Subcutaneous abdominal adipose tissue (tissue), 5 donors: ENCODE data around the gene SIM2.

Experiments
- H3K27ac ChIP-seq: one replicate; pipeline ENCODE4 v1.7.0; 2013; ENCODE audit warnings: low read depth, mild to moderate bottlenecking, inconsistent platforms, low read length, moderate library complexity
- H3K27me3 ChIP-seq, 5 donors: one replicate each; pipeline ENCODE4 v1.7.0; 2013; ENCODE audit warnings: low read length in 5 of 5, inconsistent platforms in 1 of 5; ENCODE audit not compliant: control insufficient read depth in 5 of 5, insufficient read depth in 4 of 5
- H3K36me3 ChIP-seq, 5 donors: one replicate each; pipeline ENCODE4 v1.7.0; 2013; ENCODE audit warnings: low read length in 5 of 5; ENCODE audit not compliant: control insufficient read depth in 5 of 5, insufficient read depth in 5 of 5
- H3K4me1 ChIP-seq, 5 donors: one replicate each; pipeline ENCODE4 v1.7.0; 2013; ENCODE audit warnings: low read length in 5 of 5, mild to moderate bottlenecking in 3 of 5, moderate library complexity in 1 of 5; ENCODE audit not compliant: control insufficient read depth in 5 of 5, insufficient read depth in 5 of 5
- H3K4me3 ChIP-seq, 5 donors: one replicate each; pipeline ENCODE4 v1.7.0; 2013; ENCODE audit warnings: low read length in 5 of 5, low read depth in 1 of 5
- H3K9ac ChIP-seq, 5 donors: one replicate each; pipeline ENCODE4 v1.7.0; 2013; ENCODE audit warnings: low read length in 5 of 5, mild to moderate bottlenecking in 4 of 5, moderate library complexity in 3 of 5
- H3K9me3 ChIP-seq, 5 donors: one replicate each; pipeline ENCODE4 v1.7.0; 2013; ENCODE audit warnings: low read length in 5 of 5; ENCODE audit not compliant: control insufficient read depth in 5 of 5
- donor health status: healthy.
- donor health status: healthy.
- donor health status: healthy.
- donor health status: healthy.
- donor health status: healthy.

The SIM2 gene

GRCh38 chr21:36710729-36711048 is 11.8 kb downstream of the SIM2 start:
- no peaks in the 10 kb centered on the region for H3K9me3 ChIP-seq
- no peak overlapping the region for H3K9ac ChIP-seq
- peaks cover 0 to 43% (median 16%) of the 10 kb centered on the region in 5 donors for H3K4me1 ChIP-seq
- H3K27me3 ChIP-seq: peaks cover 34 to 63% (median 51%) of the 10 kb centered on the region in 5 donors
- H3K27ac ChIP-seq: no peak overlapping the region
- no peak overlapping the region for H3K4me3 ChIP-seq
- H3K36me3 ChIP-seq: no peaks in the 10 kb centered on the region

DNA sequence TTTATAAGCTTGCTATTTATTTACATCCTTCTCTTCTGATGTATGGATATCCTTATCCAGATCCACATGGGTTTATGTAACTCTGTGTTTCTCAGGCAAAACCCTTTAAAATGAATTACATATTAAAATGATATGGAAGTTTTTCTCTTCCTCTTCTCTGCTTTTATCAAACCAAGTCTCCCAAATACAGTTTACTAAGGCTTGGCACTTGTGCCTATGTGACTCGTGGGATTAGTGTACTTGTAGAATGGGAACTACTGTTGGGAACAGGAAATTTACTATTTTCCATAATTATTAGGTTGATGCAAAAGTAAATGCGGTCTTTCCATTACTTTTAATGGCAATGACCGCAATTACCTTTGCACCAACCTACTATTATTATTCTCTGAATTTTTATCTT is 14.8 kb downstream of the SIM2 start:
- H3K27me3 ChIP-seq: peaks cover 12 to 40% (median 22%) of the 10 kb centered on the region in 5 donors
- H3K36me3 ChIP-seq: no peaks in the 10 kb centered on the region
- no peaks in the 10 kb centered on the region for H3K9me3 ChIP-seq
- H3K4me1 ChIP-seq: peaks cover 0 to 21% (median 9%) of the 10 kb centered on the region in 5 donors
- no peak overlapping the region for H3K4me3 ChIP-seq
- H3K9ac ChIP-seq: no peak overlapping the region
- no peak overlapping the region for H3K27ac ChIP-seq

- Histone ChIP-seq H3K4me1 (no peaks in the 10 kb centered on the region), H3K9ac (no peak overlapping the region), H3K27ac (no peak overlapping the region), H3K36me3 (no peaks in the 10 kb centered on the region), H3K27me3 (peaks cover 0 to 37% (median 13%) of the 10 kb centered on the region in 5 donors), H3K4me3 (no peak overlapping the region), H3K9me3 (no peaks in the 10 kb centered on the region)
These were observed 17.5 kb downstream of the SIM2 start for GRCh38 chr21:36716387-36716786.

GRCh38 chr21:36716836-36717235 is 17.9 kb downstream of the SIM2 start:
- Histone ChIP-seq H3K27ac (no peak overlapping the region), H3K36me3 (no peaks in the 10 kb centered on the region), H3K27me3 (peaks cover 0 to 40% (median 13%) of the 10 kb centered on the region in 5 donors), H3K9me3 (no peaks in the 10 kb centered on the region), H3K4me1 (no peaks in the 10 kb centered on the region), H3K9ac (no peak overlapping the region), H3K4me3 (no peak overlapping the region)

- H3K36me3 ChIP-seq: no peaks in the 10 kb centered on the region
- H3K27ac ChIP-seq: no peak overlapping the region
- H3K9me3 ChIP-seq: no peaks in the 10 kb centered on the region
- no peak overlapping the region for H3K9ac ChIP-seq
- H3K27me3 ChIP-seq: peaks cover 0 to 36% (median 17%) of the 10 kb centered on the region in 5 donors
- no peaks in the 10 kb centered on the region for H3K4me1 ChIP-seq
- no peak overlapping the region for H3K4me3 ChIP-seq
These were observed 19.1 kb downstream of the SIM2 start for GRCh38 chr21:36717976-36718375.

GRCh38 chr21:36718951-36719501 is 20.1 kb downstream of the SIM2 start:
- H3K36me3 ChIP-seq: no peaks in the 10 kb centered on the region
- no peaks in the 10 kb centered on the region for H3K9me3 ChIP-seq
- no peak overlapping the region for H3K27ac ChIP-seq
- peaks cover 0 to 38% (median 25%) of the 10 kb centered on the region in 5 donors for H3K27me3 ChIP-seq
- no peak overlapping the region for H3K4me3 ChIP-seq
- H3K9ac ChIP-seq: no peak overlapping the region
- no peaks in the 10 kb centered on the region for H3K4me1 ChIP-seq

DNA sequence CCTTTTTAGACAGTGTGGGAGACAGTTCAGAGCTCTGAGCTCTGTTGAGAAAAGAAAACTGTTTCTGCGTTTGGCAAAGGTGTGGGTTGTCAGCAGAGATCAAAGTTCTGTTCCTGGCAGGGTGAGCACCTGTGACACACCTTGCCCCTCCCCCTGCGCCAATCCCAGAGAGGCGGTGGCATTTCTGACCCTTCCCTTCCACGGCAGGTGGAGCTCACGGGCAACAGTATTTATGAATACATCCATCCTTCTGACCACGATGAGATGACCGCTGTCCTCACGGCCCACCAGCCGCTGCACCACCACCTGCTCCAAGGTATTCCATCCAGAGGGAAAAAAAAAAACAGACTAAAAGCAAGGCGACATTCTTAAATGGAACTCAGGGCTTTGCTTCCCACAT is 20.7 kb downstream of the SIM2 start:
- Histone ChIP-seq H3K9ac (no peak overlapping the region), H3K4me3 (no peak overlapping the region), H3K9me3 (no peaks in the 10 kb centered on the region), H3K36me3 (no peaks in the 10 kb centered on the region), H3K27me3 (peaks cover 0 to 34% (median 24%) of the 10 kb centered on the region in 5 donors), H3K27ac (no peak overlapping the region), H3K4me1 (no peaks in the 10 kb centered on the region)

- Histone ChIP-seq H3K36me3 (no peaks in the 10 kb centered on the region), H3K9me3 (no peaks in the 10 kb centered on the region), H3K27me3 (peaks cover 0 to 31% (median 23%) of the 10 kb centered on the region in 5 donors), H3K27ac (no peak overlapping the region), H3K4me1 (no peaks in the 10 kb centered on the region), H3K4me3 (no peak overlapping the region), H3K9ac (no peak overlapping the region)
These were observed 22.9 kb downstream of the SIM2 start for GRCh38 chr21:36721817-36722216.

GRCh38 chr21:36722370-36723368 is 23.8 kb downstream of the SIM2 start:
- H3K9me3 ChIP-seq: no peaks in the 10 kb centered on the region
- H3K36me3 ChIP-seq: no peaks in the 10 kb centered on the region
- no peak overlapping the region for H3K27ac ChIP-seq
- peaks cover 0 to 31% (median 20%) of the 10 kb centered on the region in 5 donors for H3K27me3 ChIP-seq
- H3K4me3 ChIP-seq: no peak overlapping the region
- no peaks in the 10 kb centered on the region for H3K4me1 ChIP-seq
- H3K9ac ChIP-seq: no peak overlapping the region

GRCh38 chr21:36723371-36723881 is 24.5 kb downstream of the SIM2 start:
- no peak overlapping the region for H3K27ac ChIP-seq
- H3K9me3 ChIP-seq: no peaks in the 10 kb centered on the region
- H3K27me3 ChIP-seq: peaks cover 0 to 30% (median 18%) of the 10 kb centered on the region in 5 donors
- H3K4me3 ChIP-seq: no peak overlapping the region
- H3K36me3 ChIP-seq: no peaks in the 10 kb centered on the region
- H3K4me1 ChIP-seq: no peaks in the 10 kb centered on the region
- H3K9ac ChIP-seq: no peak overlapping the region
